HG03520 (cell line): ENCODE data around the gene PFDN1.

Experiments used
- ATAC-seq: cut with Tn5 transposase; IDR thresholded peaks from one replicate; pipeline ENCODE4 v1.9.1; 2021; ENCODE audit warnings: mild to moderate bottlenecking, moderate library complexity; ENCODE audit not compliant: unreplicated experiment

The PFDN1 gene

DNA sequence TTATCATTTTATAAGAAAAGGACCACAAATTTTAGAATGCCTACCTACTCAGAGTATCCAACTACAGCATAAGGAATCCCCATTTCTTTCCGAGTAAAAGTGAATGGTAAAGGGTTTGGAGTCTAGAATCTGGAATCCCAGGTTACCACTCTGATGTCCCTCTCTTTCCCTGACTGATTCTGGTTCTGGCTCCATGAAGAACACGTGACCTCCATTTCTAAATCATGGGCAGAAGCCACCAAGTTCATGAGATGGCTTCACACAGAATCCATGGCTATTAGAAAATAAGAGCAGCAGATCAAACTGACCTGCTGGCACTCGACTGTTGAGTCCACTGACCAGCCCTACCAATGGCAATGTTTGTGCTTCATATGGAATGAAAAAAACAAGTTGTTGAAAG lies 40.7 kb downstream of the PFDN1 start:
- no peak for ATAC-seq

DNA sequence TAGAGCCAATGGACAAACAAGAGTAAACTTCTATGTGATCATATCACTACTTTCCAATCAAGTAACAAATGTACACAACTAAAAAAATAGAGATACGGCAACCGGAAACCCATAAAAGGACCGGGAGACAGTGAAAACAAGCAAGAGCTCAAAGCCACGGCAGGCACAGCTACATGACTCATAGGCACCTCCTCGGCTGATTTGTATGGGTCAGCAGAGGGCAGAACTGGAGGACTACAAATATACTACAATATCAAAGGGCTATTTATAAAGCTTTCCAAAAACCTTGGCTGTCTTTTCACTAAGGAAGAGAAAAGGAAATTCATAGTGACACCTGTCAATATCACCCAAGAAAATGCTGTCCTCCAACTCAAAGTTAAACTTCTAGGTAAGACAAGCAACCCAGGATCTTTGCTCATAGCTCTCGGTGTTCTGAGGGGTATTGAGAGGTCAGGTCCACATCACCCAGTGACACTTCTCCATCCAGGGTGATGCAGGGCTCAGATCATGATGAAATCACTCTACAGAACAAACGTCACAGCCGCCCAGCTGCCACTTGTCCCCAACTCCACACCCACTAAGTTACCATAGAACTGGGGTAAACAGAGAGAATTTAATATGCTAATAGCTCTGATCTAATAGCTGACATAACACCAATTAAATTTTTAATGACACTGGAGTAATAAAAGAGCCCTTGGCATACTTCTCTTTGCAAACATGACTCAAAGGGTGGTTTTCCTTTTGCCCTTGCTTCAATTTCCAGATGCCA lies 41.3 kb downstream of the PFDN1 start:
- no peak for ATAC-seq

- ATAC-seq: no peak
Observed at GRCh38 chr5:140260089-140260656, 42.7 kb downstream of the PFDN1 start.

DNA sequence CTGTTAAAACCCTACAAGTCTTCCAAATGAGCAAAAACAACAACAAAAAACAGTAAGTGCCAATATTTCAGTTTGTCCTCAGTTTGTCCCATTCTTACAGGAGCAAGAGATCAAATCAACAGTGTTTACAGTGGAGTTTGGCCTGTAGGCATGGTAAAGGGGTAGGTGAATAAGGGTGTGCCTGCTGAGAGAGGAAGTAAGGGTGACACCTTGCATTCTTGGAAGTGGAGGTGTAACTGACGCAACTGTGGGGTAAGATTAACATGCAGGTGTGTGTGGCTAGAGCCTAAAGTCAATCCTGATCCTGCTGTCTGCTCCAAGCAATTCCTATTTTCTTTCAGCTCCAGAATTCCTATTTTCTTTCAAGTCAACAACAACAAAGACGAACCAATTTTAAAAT lies 43.4 kb downstream of the PFDN1 start:
- ATAC-seq: no peak

GRCh38 chr5:140258873-140259272 lies 44.0 kb downstream of the PFDN1 start:
- no peak for ATAC-seq

- ATAC-seq: no peak
Observed at GRCh38 chr5:140258016-140258415, 44.9 kb downstream of the PFDN1 start.

- ATAC-seq: no peak
Observed at GRCh38 chr5:140256726-140257125, 46.2 kb downstream of the PFDN1 start.

- no peak for ATAC-seq
Observed at GRCh38 chr5:140255460-140256157, 47.3 kb downstream of the PFDN1 start.

GRCh38 chr5:140253985-140254384 lies 48.9 kb downstream of the PFDN1 start:
- ATAC-seq: no peak

DNA sequence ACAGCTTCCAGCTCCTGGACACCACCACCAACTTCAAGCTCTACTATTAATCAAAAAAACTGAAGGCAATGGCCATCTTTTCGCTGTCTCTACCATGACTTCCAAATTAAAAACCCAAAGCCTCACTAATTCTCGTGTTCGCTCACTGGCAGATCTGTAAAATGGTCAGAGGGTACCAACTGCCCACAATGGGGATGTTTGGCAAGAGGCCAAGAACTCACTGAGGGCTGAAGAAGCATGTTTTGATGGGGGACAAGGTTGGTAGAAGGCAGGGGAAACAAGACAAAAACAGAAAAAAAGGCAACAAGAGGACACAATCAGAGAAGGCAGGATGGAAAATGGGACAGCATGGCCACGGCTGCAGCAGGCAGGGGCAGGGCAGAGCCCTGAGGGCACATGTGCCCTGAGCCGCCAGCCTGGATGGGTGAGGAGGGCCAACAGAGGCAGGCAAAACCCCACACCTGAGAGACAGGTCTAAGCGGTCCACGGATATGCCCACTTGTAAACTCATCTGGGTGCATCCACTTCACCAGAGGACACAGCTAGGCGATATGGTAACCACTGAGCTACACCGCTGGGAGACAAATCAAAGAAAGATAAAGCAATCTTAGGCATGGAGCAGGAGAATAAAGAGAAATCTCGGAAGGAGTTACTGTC lies 50.3 kb downstream of the PFDN1 start:
- ATAC-seq: no peak

GRCh38 chr5:140251527-140251973 lies 51.4 kb downstream of the PFDN1 start:
- ATAC-seq: no peak

DNA sequence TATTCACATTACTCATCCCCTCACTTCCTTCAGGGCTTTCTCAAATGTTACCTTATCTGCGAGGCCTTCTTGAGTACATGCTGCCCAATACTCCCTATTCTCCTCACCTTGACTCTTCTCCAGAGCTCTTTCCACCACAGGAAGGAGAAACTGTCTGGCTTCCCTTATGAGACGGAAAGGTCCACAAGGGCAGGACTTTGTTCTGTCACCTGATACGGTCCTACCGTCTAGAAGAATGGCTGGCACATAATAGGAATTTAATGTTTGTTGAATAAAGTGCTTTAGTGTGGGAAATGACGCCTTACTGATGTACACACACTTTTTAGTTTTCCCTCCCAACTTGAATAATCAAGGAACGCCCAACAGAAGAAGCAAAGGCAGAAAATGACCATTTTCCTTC lies 52.5 kb downstream of the PFDN1 start:
- ATAC-seq: no peak

- ATAC-seq: no peak
Observed at GRCh38 chr5:140249536-140249935, 53.4 kb downstream of the PFDN1 start.

DNA sequence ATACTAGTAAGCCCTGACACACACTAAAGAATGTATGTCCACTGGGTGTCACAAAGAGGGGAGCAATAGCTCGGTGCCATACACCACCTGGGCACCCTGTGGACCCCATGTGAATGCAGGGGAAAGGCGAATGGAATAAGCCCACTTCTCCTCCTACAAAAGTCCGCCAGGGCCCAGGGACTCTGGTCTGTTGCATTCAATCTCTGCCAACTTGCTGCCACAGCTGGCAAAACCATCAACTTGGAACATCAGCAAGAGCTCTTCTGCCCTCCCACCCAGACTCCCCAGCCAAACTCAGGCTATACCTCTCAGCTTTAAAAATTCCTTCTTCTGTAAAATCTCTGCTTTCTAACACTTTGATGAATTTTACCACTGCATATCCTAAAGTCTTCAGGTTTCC lies 54.5 kb downstream of the PFDN1 start:
- no peak for ATAC-seq

GRCh38 chr5:140246378-140247122 lies 56.4 kb downstream of the PFDN1 start:
- no peak for ATAC-seq

GRCh38 chr5:140245926-140246325 lies 57.0 kb downstream of the PFDN1 start:
- ATAC-seq: no peak

- ATAC-seq: no peak
Observed at GRCh38 chr5:140245341-140245740, 57.6 kb downstream of the PFDN1 start.

GRCh38 chr5:140244525-140245025 lies 58.3 kb downstream of the PFDN1 start:
- no peak for ATAC-seq

GRCh38 chr5:140243706-140244250 lies 59.1 kb downstream of the PFDN1 start:
- ATAC-seq: no peak

DNA sequence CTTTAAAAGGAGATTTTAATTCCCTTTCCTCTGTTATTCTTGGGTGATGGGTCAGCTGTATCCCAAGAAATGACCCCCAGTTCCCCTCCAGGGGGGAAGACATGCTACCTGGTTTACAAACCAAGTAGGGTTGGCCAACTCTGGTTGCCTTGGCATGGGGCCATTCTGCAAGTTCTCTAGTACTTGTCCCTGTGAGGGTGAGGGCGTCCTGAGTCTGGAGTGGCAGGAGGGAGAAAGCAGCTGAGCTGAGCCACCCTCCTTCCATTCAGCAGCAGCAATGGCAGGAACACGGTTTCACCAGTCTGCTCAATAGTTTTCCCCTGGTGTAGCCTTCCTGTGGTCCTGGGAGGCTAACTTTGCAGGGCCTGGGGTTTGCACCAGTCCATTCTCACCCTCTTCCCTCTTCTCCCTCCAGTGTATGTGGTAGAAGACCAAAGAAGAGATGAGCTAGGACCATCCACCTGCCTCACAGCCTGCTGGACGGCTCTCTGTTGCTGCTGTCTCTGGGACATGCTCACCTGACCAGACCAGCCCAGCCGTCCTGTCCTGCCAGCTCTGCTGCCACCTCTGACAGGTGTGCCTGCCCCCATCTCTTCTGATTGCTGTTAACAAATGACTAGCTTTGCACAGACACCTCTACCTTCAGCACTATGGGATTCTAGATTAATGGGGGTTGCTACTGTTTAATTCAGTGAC lies 59.9 kb downstream of the PFDN1 start:
- no peak for ATAC-seq
